SK-N-SH (cell line): ENCODE measurements around the gene SCRG1. TPM values are rescaled to one million over a fixed set of nuclear protein-coding genes. Genes with fewer than 3 reads are reported as not detected.

Source experiments
- CTCF ChIA-PET: fragments of 300-600, 350-600 bp; formaldehyde crosslinking; extraction: SDS; loops from one replicate; lab custom pipeline; 2021; lab: Yijun Ruan, JAX
- POLR2A ChIA-PET: fragments of 350-600 bp; sonication (Branson Sonifier 250); formaldehyde crosslinking; extraction: SDS; loops from one replicate; lab custom pipeline; 2020; ENCODE audit warnings: antibody characterized with exemption, inconsistent platforms; lab: Yijun Ruan, JAX
- DNase-seq: peaks from one replicate; pipeline ENCODE4 v3.0.0; 2012
- H2AFZ ChIP-seq: fragments of 200-600 bp; sonication (generic); 2 replicates; pipeline ENCODE4 v1.8.1; 2016; ENCODE audit warnings: antibody characterized with exemption, mild to moderate bottlenecking, low read depth
- H3F3A ChIP-seq: fragments of 200-600 bp; sonication (generic); replicated peaks from 2 replicates; pipeline ENCODE3; 2016; ENCODE audit warnings: antibody characterized with exemption, mild to moderate bottlenecking; ENCODE audit not compliant: insufficient read depth
- H3K27ac ChIP-seq, 2 experiments: fragments of 200-500 bp in 1 of 2; fragments of 200-600 bp in 1 of 2; sonication (Bioruptor generic) in 1 of 2; sonication (generic), shearing (Covaris generic) in 1 of 2; 2 replicates each; pipeline versions ENCODE4 v1.5.1 to v1.6.1; 2014 to 2016; ENCODE audit warnings: low read depth in 2 of 2, inconsistent platforms in 1 of 2, low read length in 1 of 2, mild to moderate bottlenecking in 1 of 2, mixed read lengths in 1 of 2
- H3K27me3 ChIP-seq: fragments of 200-600 bp; sonication (generic), shearing (Covaris generic); 2 replicates; pipeline ENCODE4 v1.6.1; 2016; ENCODE audit warnings: mixed run types; ENCODE audit not compliant: insufficient read depth
- H3K36me3 ChIP-seq, 2 experiments: fragments of 200-500 bp in 1 of 2; fragments of 200-600 bp in 1 of 2; sonication (Bioruptor generic) in 1 of 2; sonication (generic) in 1 of 2; replicated peaks in 1 of 2; 2 replicates each; pipeline versions ENCODE3 to v1.5.1; 2014 to 2016; ENCODE audit warnings: low read length in 1 of 2, mild to moderate bottlenecking in 1 of 2; ENCODE audit not compliant: insufficient read depth in 2 of 2, control insufficient read depth in 1 of 2
- H3K4me1 ChIP-seq, 2 experiments: fragments of 200-500 bp in 1 of 2; fragments of 200-600 bp in 1 of 2; sonication (Bioruptor generic) in 1 of 2; sonication (generic), shearing (Covaris generic) in 1 of 2; 2 replicates each; pipeline versions ENCODE4 v1.5.1 to v1.6.1; 2014 to 2016; ENCODE audit warnings: low read depth in 1 of 2, low read length in 1 of 2, mixed run types in 1 of 2; ENCODE audit not compliant: insufficient read depth in 2 of 2, control insufficient read depth in 1 of 2
- H3K4me2 ChIP-seq: fragments of 200-600 bp; sonication (generic), shearing (Covaris generic); 2 replicates; pipeline ENCODE4 v1.6.1; 2017; ENCODE audit warnings: mixed run types
- H3K4me3 ChIP-seq, 2 experiments: fragments of 200-500 bp in 1 of 2; fragments of 200-600 bp in 1 of 2; sonication (Bioruptor generic) in 1 of 2; sonication (generic), shearing (Covaris generic) in 1 of 2; 2 replicates each; pipeline versions ENCODE4 v1.5.1 to v1.8.1; 2014 to 2016; ENCODE audit warnings: low read depth in 2 of 2, inconsistent platforms in 1 of 2, low read length in 1 of 2, mild to moderate bottlenecking in 1 of 2, mixed read lengths in 1 of 2, moderate library complexity in 1 of 2
- H3K79me2 ChIP-seq: fragments of 200-600 bp; sonication (generic); 2 replicates; pipeline ENCODE4 v1.8.1; 2017; ENCODE audit warnings: mild to moderate bottlenecking; ENCODE audit not compliant: insufficient read depth
- H3K9ac ChIP-seq: fragments of 200-600 bp; sonication (generic); 2 replicates; pipeline ENCODE4 v1.6.1; 2017; ENCODE audit warnings: mixed run types
- H3K9me2 ChIP-seq: fragments of 200-600 bp; sonication (generic); 2 replicates; pipeline ENCODE4 v1.6.1; 2017; ENCODE audit warnings: mixed run types
- H3K9me3 ChIP-seq: fragments of 200-600 bp; sonication (generic); 2 replicates; pipeline ENCODE4 v1.6.1; 2017; ENCODE audit warnings: mixed run types, mild to moderate bottlenecking, moderate library complexity
- H4K20me1 ChIP-seq: fragments of 200-600 bp; sonication (generic); 2 replicates; pipeline ENCODE4 v1.6.1; 2017; ENCODE audit warnings: mild to moderate bottlenecking, mixed run types; ENCODE audit not compliant: insufficient read depth
- EZH2phosphoT487 ChIP-seq: fragments of 200-600 bp; sonication (generic); IDR thresholded peaks from 2 replicates; pipeline ENCODE4 v1.6.1; 2017; ENCODE audit warnings: low read depth, mixed run types, mild to moderate bottlenecking, antibody characterized with exemption, moderate library complexity, borderline replicate concordance
- FOXM1 ChIP-seq: IDR thresholded peaks from 2 replicates; pipeline ENCODE4 v1.4.0; 2012; ENCODE audit warnings: low read depth, mild to moderate bottlenecking
- GATA2 ChIP-seq: sonication (generic); formaldehyde crosslinking; IDR thresholded peaks from 2 replicates; pipeline ENCODE4 v1.5.0; 2020; ENCODE audit warnings: mild to moderate bottlenecking, missing genetic modification reagents
- JUND ChIP-seq: IDR thresholded peaks from 2 replicates; pipeline ENCODE4 v1.4.0; 2012
- MAX ChIP-seq: IDR thresholded peaks from 2 replicates; pipeline ENCODE4 v1.4.0; 2012; ENCODE audit warnings: low read depth
- MXI1 ChIP-seq: IDR thresholded peaks from 2 replicates; pipeline ENCODE4 v1.6.1; 2012; ENCODE audit warnings: mild to moderate bottlenecking, low read depth, low read length, improper control_type of control experiment
- POLR2AphosphoS5 ChIP-seq: IDR thresholded peaks from 2 replicates; pipeline ENCODE4 v1.6.1; 2012; ENCODE audit warnings: low read depth, low read length
- RCOR1 ChIP-seq: fragments of 150-350 bp; IDR thresholded peaks from 2 replicates; pipeline ENCODE4 v1.6.1; 2017; ENCODE audit warnings: antibody characterized with exemption, low read length
- RXRA ChIP-seq: IDR thresholded peaks from 2 replicates; pipeline ENCODE4 v1.4.0; 2012; ENCODE audit warnings: low read depth, mild to moderate bottlenecking, borderline replicate concordance
- TCF12 ChIP-seq: IDR thresholded peaks from 2 replicates; pipeline ENCODE4 v1.4.0; 2012
- TEAD4 ChIP-seq: IDR thresholded peaks from 2 replicates; pipeline ENCODE4 v1.4.0; 2012; ENCODE audit warnings: mild to moderate bottlenecking, borderline replicate concordance; ENCODE audit not compliant: insufficient read depth
- YY1 ChIP-seq: IDR thresholded peaks from 2 replicates; pipeline ENCODE4 v1.4.0; 2012; ENCODE audit warnings: low read depth, mild to moderate bottlenecking
- WGBS: methylation state at CpG from one replicate; pipeline ENCODE4 v1.1.6; 2017; ENCODE audit warnings: low lambda C conversion rate; 5-methylcytosine and 5-hydroxymethylcytosine counted together
- polyA plus RNA-seq, 3 experiments: library from polyadenylated mRNA; depleted of rRNA; stranded (reverse); fragments of >200 nt; gene quantifications; 2 replicates each; pipeline ENCODE4 v1.2.3, GENCODE V29; 2012
- TF ChIP-seq, protein P1 (sequence below): fragments of 150-350 bp; IDR thresholded peaks from 2 replicates; pipeline ENCODE4 v1.6.1; 2017; ENCODE audit warnings: antibody characterized with exemption, low read length, low read depth, borderline replicate concordance
- TF ChIP-seq, protein P2 (sequence below): IDR thresholded peaks from 2 replicates; pipeline ENCODE4 v1.4.0; 2012; ENCODE audit warnings: low read depth, borderline replicate concordance
- TF ChIP-seq, protein P3 (sequence below): IDR thresholded peaks from 2 replicates; pipeline ENCODE4 v1.4.0; 2012; ENCODE audit warnings: low read depth, borderline replicate concordance
- TF ChIP-seq, protein P4 (sequence below): fragments of 150-350 bp; IDR thresholded peaks from 2 replicates; pipeline ENCODE4 v1.6.1; 2016; ENCODE audit warnings: mild to moderate bottlenecking, low read depth, low read length

SCRG1 gene
- polyA plus RNA-seq, 1 of the 3 experiments (the other 2 are of a cell fraction) = 0.16 TPM

- Histone ChIP-seq H3K9me2 (no peaks in the 10 kb centered on the region), H3F3A (no peaks in the 10 kb centered on the region), H3K36me3 (no peaks in the 10 kb centered on the region), H3K79me2 (no peaks in the 10 kb centered on the region)
- CTCF ChIA-PET = interaction anchor here (1.0 kb wide), 2 partner anchors 9 to 17 kb away, joined by 3 to 4 read pairs; no protein-coding TSS in a partner anchor
- TF ChIP-seq TEAD4 (no peak), RXRA (no peak), MXI1 (no peak), FOXM1 (no peak), POLR2AphosphoS5 (no peak), JUND (no peak), TCF12 (no peak), GATA2 (CRISPR knock-in tag) (no peak), MAX (no peak), RCOR1 (no peak)
- TF ChIP-seq, protein P1, sequence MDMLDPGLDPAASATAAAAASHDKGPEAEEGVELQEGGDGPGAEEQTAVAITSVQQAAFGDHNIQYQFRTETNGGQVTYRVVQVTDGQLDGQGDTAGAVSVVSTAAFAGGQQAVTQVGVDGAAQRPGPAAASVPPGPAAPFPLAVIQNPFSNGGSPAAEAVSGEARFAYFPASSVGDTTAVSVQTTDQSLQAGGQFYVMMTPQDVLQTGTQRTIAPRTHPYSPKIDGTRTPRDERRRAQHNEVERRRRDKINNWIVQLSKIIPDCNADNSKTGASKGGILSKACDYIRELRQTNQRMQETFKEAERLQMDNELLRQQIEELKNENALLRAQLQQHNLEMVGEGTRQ = no peak
- TF ChIP-seq, protein P2, sequence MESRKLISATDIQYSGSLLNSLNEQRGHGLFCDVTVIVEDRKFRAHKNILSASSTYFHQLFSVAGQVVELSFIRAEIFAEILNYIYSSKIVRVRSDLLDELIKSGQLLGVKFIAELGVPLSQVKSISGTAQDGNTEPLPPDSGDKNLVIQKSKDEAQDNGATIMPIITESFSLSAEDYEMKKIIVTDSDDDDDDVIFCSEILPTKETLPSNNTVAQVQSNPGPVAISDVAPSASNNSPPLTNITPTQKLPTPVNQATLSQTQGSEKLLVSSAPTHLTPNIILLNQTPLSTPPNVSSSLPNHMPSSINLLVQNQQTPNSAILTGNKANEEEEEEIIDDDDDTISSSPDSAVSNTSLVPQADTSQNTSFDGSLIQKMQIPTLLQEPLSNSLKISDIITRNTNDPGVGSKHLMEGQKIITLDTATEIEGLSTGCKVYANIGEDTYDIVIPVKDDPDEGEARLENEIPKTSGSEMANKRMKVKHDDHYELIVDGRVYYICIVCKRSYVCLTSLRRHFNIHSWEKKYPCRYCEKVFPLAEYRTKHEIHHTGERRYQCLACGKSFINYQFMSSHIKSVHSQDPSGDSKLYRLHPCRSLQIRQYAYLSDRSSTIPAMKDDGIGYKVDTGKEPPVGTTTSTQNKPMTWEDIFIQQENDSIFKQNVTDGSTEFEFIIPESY = no peak
- TF ChIP-seq, protein P3, sequence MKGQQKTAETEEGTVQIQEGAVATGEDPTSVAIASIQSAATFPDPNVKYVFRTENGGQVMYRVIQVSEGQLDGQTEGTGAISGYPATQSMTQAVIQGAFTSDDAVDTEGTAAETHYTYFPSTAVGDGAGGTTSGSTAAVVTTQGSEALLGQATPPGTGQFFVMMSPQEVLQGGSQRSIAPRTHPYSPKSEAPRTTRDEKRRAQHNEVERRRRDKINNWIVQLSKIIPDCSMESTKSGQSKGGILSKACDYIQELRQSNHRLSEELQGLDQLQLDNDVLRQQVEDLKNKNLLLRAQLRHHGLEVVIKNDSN = no peak
- TF ChIP-seq, all 33 proteins: peak for 0
- Histone ChIP-seq H3K9me3 (no peaks in the 10 kb centered on the region), H3K4me2 (no peak overlapping the region), H3K27ac (no peak overlapping the region), H3K27me3 (no peaks in the 10 kb centered on the region), H3K4me1 (no peaks in the 10 kb centered on the region; a peak in 1 of 4 replicates), H4K20me1 (no peaks in the 10 kb centered on the region), H3K9ac (no peak overlapping the region), H3K4me3 (no peak overlapping the region), H2AFZ (no peak overlapping the region)
- POLR2A ChIA-PET = no interaction called here
- no peak for DNase-seq
- 81% methylated on average over 10 of the region's 10 CpGs for WGBS
These were observed 43.5 kb upstream of the SCRG1 start for GRCh38 chr4:173442223-173442932.

- Histone ChIP-seq H3F3A (no peaks in the 10 kb centered on the region), H3K36me3 (no peaks in the 10 kb centered on the region), H3K9ac (no peak overlapping the region), H3K4me3 (no peak overlapping the region), H2AFZ (no peak overlapping the region), H3K27ac (no peak overlapping the region), H3K4me1 (peaks cover 2 to 9% of the 10 kb centered on the region in 2 experiments; a peak in 3 of 4 replicates), H3K9me2 (no peaks in the 10 kb centered on the region), H3K9me3 (no peaks in the 10 kb centered on the region), H3K4me2 (no peak overlapping the region), H3K27me3 (no peaks in the 10 kb centered on the region), H3K79me2 (no peaks in the 10 kb centered on the region), H4K20me1 (no peaks in the 10 kb centered on the region)
- CTCF ChIA-PET = interaction anchor here (1.8 kb wide), 1 partner anchor 21 kb away, joined by 6 read pairs; no protein-coding TSS in a partner anchor
- POLR2A ChIA-PET = no interaction called here
- DNase-seq = no peak
- TF ChIP-seq POLR2AphosphoS5 (no peak), EZH2phosphoT487 (no peak), YY1 (no peak), TCF12 (no peak)
- TF ChIP-seq, protein P4, sequence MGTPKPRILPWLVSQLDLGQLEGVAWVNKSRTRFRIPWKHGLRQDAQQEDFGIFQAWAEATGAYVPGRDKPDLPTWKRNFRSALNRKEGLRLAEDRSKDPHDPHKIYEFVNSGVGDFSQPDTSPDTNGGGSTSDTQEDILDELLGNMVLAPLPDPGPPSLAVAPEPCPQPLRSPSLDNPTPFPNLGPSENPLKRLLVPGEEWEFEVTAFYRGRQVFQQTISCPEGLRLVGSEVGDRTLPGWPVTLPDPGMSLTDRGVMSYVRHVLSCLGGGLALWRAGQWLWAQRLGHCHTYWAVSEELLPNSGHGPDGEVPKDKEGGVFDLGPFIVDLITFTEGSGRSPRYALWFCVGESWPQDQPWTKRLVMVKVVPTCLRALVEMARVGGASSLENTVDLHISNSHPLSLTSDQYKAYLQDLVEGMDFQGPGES = no peak
- WGBS = 84% methylated on average over 3 of the region's 3 CpGs
These were observed 42.0 kb upstream of the SCRG1 start for GRCh38 chr4:173440888-173441287.
